NCI-H1105 treated with DMSO at 0.1 percent for 48 hours (cell line): Measurements from ENCODE around the gene CRACDL.

Experiments used
- DNase-seq: peaks from one replicate; lab custom pipeline; 2025; lab: John Stamatoyannopoulos, UW

Gene CRACDL

DNA sequence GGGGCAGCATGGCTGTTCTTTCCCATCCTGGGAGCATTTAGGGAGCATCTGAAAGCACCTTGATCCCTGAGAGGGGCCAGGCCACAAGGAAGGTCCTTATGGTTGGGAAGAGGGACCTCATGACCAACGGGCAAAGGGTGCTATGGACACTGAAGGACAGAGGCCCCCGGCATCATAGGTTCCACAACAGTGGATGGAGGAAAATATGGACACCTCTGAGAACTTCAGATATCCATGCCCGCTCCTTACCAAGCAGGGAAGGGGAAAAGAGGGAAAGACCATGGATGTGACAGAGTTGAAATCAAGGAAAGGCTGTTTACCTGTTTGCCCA is 111.0 kb downstream of the CRACDL start:
- DNase-seq: no peak

DNA sequence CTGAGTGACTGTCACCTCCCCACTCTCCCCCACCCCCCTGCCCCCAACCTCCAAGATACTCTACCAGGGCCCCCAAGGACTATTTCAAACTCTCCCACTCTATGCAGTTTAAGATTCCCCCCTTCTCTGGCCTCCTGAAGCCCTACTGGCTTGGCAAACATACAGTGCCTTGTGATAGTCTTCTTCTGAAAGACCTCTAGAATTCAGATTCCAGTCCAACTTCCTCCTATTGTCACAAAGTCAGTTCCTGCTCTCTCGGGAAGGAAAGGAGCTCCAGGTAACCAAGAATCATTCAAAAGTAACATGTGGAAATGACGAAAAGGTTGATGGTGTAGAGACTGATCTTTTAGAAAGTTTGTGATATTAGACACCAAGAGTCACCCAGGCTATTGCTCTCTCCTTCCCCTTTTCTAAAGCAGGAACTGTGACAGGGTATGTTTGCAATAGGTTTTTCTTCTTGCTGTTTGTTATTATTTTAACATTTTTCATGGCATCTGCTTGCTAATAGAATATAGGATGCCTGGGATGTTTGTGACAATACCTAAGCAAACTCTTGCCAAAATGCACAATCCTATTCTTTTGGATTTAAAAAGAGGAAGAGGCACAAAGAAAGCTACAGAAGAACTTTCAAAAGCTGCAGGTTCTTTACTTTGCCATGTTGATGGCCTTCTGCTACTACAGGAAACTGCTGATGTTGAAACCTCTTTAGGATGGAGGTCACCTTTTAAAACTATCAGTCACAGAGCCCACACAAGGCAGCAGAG is 111.6 kb downstream of the CRACDL start:
- DNase-seq: no peak

DNA sequence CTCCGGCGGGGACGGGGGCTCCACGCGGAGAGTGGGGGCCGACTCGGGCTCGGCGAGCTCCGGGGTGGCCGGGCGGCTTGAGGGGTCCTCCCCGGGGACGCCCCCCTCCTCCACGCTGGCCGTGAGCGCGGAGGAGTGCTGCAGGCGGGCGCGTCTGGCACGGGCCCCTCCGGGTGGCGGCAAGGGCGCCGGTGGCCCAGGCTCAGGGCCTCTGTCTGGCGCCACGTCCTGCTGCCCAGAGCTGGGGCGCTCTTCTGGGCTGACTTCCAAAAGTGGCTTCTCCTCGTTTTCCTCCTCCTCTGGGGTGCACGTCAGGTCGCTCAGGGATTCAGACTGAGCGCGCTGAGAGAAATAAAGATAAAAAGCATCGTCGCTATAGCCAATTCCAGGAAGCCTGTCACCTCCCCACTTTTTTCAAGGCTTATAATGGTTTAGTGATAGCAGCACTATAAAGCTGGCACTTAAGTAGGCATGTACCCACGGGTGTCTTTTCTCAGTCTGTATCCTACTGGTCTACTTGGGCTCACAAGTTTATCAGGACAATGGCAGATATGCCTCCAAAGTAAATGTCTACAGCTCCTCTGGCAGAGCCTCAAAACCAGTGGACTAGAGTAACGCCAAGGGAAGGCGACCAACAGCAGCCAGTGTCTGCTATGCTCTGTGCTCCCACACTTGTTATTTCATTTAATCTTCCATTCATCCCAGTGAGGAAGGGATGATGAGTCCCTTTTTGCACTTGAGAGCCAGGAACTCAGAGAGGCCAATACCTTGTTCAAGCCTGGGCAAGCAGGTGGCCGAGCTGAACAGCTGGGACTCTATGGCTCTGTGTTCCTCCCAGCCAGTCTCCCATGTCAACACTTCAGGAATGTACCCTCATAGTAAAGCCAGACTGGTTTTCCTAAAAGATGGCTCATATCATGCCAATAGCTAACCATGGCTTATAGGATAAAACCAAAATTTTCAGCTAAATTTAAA is 112.5 kb downstream of the CRACDL start:
- no peak for DNase-seq

DNA sequence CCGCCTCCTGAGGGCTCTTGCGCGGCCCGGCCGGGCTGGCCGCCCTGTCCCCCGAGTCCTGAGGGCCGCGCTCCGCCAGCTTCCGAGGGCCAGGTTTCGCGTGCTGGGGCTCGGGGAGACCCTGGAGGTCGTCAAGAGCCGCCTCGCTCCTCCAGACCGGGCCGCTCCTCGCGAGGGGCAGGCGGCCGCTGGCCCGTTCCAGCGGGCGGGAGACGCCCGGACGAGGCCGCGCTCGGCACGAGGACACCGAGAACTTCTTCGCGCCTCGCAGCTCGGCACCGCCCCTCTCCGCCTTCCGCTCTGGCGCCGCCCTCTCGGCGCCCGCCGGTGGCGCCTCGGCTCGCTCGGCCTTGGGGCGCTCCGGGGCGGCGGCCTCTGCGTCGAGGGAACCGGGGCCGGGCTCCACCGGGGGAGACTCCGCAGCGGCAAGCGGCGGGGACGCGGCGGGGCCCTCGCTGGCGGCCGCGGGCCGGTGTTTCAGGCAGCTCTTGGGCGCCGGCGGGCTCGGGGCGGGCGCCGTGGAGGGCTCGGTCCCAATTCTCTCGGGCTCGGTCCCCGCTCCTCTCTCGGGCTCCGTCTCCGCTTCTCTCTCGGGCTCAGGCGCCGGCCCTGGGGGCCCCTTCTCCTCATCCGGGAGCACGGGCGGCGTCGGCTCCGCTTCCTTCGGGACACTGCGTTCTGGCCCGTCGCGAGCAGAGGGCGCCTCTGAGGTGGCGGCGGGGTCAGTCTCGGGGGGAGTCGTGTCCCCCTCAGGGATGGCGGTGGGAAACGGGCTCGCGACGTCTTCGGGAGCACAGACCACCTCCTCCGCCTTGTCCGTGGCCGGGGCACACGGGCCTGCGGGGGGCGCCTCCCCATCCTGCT is 113.5 kb downstream of the CRACDL start:
- DNase-seq: no peak

DNA sequence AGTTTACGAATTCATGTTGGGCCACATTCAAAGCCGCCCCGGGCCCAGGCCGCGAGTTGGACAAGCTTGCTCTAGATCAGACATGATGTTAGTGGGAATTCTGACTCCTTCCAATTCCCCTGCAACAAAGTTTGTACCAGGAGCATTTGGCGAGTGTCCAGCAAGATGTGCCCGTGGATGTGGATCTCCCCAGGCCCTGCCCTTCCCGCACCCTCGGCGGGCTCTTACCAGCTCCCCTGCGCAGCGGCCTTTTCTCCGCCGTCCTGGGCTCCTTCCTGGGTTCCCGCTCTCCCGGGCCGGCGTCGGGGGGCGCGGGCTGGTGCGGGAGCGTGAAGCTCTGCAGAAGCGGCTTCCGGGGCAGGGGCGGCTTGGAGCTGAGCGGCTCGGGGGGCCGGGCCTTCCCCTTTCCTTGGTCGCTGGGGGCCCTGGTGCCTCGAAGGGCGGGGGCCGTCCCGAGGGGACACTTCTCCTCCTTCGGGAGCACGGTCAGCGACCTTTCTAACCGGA is 114.3 kb downstream of the CRACDL start:
- DNase-seq: no peak

DNA sequence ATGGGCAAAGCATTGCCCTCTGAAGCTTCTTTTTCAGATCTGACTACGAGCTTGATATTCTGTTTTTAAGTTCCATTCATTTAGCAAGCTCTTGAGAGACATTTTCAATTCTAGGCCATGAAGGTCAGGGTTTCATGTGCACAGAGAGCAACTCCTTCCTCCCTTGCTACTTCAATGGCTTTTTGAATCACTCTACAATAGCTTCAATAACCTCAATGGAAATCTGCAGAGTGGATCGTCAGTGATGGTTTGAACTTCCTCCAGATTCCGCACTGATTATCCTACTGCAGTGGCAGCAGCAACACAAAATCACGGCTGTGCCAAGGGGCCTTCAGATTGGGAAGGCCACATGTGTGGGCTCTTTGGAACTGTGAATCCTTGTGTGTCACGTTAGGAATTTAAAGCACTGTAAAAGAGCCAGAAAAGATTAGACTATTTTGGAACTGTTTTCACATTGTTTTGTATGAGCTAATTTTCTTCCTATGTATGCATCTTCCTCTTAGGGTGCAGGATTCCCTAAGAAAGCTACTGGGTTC is 116.7 kb downstream of the CRACDL start:
- DNase-seq: no peak

DNA sequence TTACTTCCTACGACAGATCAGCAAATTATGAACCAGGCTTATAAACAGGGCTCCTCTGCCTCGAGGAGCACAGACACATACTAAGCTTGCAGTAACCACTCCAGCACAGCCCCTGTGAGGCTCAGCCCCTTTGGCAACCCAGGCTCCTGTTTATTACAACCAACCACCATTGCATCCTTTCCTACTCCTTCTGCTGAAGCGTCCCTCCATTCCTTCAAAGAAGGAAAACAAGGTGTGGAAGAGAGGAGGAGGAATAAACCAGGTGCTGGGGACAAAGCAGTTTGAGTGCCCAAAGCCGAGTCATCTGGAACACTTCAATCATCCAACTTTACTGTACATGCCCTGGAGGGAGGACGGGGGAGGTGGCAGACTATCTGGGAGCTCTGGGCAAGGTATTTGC is 117.9 kb downstream of the CRACDL start:
- no peak for DNase-seq

GRCh38 chr2:98816281-98816680 is 119.7 kb downstream of the CRACDL start:
- no peak for DNase-seq

DNA sequence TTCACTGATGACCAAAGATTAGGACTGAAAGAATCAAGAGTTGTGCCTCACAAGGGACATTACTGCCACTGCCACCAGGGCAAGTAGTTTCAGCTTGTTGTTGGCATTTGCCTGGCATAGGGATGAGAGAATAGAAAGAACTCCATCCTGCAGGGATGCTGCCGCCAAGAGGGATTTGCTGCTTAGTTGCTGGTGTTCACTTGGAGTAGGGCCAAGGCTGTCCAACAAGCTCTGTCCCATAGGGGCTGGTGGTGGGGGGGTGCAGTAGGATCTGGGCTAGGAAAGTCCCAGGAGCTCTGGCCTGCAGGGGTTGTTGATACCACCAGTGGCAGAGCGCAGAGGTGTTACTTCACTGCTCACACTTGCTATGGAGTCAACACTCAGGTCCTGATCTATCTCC is 120.2 kb downstream of the CRACDL start:
- DNase-seq: no peak

- DNase-seq: no peak
These were observed 124.3 kb downstream of the CRACDL start for GRCh38 chr2:98811766-98812165.

- no peak for DNase-seq
These were observed 125.5 kb downstream of the CRACDL start for GRCh38 chr2:98810588-98810928.

DNA sequence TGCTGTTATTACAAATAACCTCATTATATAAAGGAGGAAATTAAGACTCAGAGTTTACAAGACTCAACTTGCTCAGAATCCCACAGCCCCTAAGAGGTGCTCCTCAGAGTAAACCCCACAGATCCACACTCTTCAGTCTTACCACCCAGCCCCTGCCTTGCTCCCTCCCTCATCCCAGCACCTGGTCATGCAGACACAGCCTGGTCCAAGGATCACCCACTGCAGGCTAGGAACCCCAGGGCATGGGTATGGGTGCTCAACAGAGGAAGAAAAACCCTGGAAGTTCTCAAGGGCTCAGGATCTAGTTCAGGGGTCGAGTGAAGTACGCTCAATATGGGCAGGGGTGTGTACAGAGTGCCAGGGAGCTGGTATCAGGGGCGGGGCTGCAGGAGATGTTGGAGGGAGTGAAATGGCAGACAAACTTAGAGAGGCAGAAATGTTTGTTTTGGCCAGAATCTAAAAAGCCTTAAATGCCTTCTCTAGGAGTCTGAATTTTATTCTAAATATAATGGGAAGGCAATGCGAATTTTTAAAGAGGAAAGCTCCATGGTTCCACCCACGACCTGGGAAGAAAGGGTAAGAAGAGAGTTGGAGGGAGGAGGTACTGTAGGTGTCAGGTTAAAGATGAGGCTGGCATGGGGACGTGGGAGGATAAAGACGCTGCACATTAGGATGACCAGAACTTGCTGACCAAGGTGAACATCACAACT is 126.0 kb downstream of the CRACDL start:
- no peak for DNase-seq

DNA sequence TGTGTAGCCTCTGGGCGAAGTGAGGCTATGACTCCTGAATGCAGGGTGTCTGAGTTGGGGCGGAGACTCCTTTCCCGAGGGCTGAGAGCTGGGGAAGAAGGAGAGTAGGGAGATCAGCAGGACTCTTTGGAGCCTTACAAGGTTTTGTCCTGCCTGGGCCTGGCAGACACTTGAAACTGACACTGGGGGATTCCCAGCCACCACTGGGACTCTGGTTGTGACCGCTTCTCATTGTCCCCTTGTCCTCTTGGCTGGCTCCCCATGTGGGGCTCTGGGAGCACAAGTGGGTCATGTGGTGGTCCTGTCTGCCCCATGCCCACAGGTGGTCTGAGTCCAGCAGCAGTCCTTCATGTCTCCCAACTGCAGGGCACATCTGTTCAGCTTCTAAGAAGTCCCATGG is 126.9 kb downstream of the CRACDL start:
- no peak for DNase-seq

DNA sequence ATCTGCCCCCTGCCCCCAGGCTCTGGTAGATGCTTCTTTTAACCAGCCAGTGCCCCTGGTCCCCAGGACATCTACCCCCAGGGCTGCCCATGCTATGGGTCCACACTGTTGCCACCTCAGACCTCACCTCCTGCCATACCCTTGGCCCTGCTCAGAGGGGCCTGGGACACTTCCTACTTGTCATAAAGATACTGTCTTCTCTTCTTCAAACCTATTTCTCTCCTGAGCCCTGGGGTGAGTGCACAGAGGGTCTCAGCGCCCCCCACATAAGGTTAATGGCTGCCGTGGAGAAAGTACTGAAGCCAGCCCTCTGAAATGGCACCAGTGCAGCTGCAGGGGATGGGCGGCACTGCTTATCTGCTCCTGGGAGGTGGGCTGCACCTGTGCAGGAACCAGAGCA is 127.5 kb downstream of the CRACDL start:
- DNase-seq: no peak

- DNase-seq: no peak
These were observed 128.1 kb downstream of the CRACDL start for GRCh38 chr2:98807929-98808328.

DNA sequence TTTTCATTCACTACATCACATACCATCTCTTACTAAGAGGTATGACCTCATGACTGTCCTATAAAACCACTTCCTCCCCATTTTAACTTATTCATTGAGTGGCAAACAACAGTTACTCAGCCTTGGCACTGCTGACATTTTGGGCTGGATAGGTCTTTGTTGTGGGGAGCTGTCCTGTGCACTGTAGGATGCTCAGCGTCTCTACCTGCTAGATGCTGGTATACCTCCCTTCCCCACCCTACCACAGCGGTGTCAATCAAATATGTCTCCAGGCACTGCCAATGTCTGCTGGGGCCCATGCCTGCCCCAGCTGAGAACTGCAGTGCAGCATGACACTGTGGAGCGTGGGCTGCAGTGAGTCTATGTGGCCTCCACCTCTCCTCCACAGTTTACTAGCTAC is 128.8 kb downstream of the CRACDL start:
- no peak for DNase-seq

DNA sequence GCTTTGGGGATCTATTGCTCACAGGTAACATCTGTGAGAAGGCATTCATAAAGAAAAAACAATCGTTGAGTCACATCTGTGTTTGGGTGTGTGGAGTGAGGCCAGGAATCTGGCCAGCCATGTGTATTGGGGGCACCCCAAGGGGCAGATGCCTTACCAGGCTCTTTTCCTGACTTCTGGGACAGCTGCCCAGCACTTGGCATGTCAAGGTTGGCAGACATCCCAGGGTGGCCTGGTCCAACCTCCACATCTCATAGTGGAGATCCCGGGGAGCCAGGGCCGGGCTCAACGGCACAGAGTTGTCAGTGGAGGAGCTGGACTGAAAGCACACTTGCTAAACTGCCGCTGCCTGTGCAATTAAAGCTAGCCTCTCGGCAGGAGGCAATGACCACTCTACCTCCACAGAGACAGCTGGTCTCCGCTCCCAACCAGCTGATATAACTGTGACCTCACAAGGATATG is 129.8 kb downstream of the CRACDL start:
- DNase-seq: peak; percentile 70

- no peak for DNase-seq
These were observed 130.4 kb downstream of the CRACDL start for GRCh38 chr2:98805412-98806171.

DNA sequence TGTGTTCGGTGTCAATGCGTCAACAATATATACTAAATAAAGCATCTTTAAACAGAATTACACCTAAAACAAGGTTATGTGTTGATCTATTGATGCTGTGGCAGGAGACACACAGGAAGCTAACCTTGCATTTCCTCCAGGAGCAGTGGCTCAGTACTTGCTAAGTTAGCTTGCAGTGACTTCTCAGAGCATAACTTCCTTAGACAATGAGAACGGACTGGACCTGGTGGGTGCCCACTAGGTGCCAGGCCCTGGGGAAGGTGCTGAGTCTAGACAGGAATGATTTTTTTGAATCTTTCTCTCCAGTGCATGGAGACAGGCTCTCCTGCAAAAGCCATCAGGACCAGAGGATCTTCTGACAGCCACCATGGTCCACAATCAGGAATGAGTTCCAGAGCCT is 131.3 kb downstream of the CRACDL start:
- DNase-seq: no peak

DNA sequence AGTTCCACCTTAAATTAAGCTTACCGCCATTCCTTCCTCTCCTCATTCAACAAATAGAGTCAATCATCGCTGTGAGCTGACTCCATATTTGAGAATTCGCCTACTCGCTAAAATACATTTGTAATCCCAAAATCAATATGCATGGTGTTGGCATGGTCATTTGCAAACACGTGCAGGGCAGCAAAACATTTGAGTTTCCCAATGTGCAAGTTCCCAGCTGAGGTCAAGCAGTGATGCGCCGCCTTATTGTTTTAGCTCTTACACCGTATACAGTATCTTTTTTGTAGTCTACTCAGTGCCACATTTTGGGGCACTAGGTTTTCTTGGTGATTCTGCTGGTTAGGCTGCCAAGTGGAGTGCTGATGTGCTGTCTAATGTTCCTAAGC is 131.8 kb downstream of the CRACDL start:
- DNase-seq: no peak
